Mesodermal cell (in vitro differentiated cells): Measurements from ENCODE around the gene FNIP1.
"Not testable (repeated sequence)": the region's sequence is repeated elsewhere in the genome, so short reads cannot be mapped to it uniquely, and the experiment has no call there.

Source experiments
- H3K27ac ChIP-seq: 2 replicates; pipeline ENCODE4 v1.7.0; 2013; ENCODE audit warnings: mild to moderate bottlenecking, low read depth, low read length, moderate library complexity; ENCODE audit not compliant: severe bottlenecking
- H3K36me3 ChIP-seq: 2 replicates; pipeline ENCODE4 v1.7.1; 2013; ENCODE audit warnings: mild to moderate bottlenecking, low read length, moderate library complexity; ENCODE audit not compliant: control insufficient read depth, insufficient read depth
- H3K4me1 ChIP-seq: one replicate; pipeline ENCODE4 v1.7.1; 2013; ENCODE audit warnings: mild to moderate bottlenecking, low read length; ENCODE audit not compliant: insufficient read depth, control insufficient read depth, poor library complexity, severe bottlenecking
- H3K4me3 ChIP-seq: 2 replicates; pipeline ENCODE4 v1.7.0; 2013; ENCODE audit warnings: low read length, control low read depth, mild to moderate bottlenecking; ENCODE audit not compliant: insufficient read depth, poor library complexity, severe bottlenecking; ENCODE audit errors: extremely low read depth
- H3K9me3 ChIP-seq: 2 replicates; pipeline ENCODE4 v1.7.1; 2013; ENCODE audit warnings: mild to moderate bottlenecking, low read length, moderate library complexity; ENCODE audit not compliant: control insufficient read depth
- WGBS, 2 experiments: methylation state at CpG; one replicate each; pipeline ENCODE4 v1.1.5; 2013; ENCODE audit warnings: missing lambda C conversion rate in 2 of 2; ENCODE audit not compliant: insufficient coverage in 2 of 2; 5-methylcytosine and 5-hydroxymethylcytosine counted together

FNIP1 gene

DNA sequence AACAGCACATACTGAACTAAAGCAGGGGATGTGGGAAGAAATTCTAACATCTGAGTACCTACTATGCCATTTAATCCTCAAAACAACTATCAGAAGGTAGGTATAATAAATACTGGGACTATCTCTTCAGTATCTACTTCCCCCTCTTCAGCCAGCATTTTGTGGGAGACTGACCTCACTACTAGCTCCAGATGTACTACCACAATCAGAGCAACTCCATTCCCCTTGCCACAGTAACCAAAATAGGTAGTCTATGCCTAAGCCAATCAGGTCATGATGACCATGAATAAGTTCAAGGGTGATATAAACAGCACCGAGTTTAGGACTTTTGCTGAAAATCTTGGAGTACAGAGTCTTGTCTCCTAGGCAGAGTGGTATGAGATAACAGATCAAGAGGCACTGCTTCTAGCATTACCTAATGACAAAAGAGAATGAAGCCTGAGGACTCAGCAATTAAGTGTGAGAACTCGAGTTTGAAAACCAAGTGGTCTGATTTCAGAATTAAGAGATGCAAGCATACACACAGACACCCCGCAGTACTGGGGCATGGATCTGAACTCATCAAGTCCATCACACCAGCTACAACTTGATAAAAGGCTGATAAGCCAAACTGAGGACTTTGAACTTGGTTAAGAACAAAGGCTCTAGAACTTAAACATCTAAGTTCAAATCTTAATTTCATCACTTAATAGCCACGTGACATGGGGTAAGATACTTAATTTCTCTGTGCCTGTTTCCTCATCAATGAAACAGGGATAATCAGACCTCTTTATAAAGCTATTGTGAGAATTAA is 9.7 kb downstream of the FNIP1 start:
- 90 to 100% methylated on average over 1 to 3 of the region's 4 CpGs for WGBS, 2 experiments
- Histone ChIP-seq H3K9me3 (no peaks in the 10 kb centered on the region), H3K4me3 (no peak overlapping the region)

DNA sequence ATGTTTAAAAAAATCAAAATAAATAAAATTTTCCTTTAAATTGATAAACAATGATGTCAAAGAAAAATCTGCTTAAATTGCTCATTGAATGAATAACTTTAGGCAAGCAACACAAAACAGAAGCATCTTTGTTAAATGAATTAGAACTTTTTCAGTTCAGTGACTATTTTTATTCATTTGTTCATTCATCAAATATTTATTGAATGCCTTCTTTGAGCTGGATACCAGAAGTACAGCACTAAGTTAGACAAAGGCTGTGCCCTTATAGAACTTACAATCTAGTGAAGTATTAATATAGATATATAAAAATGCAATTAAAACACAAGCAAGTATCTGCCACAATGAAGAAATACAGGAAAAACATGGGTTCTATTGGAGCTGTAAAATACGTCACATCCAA is 10.8 kb downstream of the FNIP1 start:
- no peak overlapping the region for H3K4me3 ChIP-seq
- H3K36me3 ChIP-seq: peaks cover 12% of the 10 kb centered on the region
- no peaks in the 10 kb centered on the region for H3K4me1 ChIP-seq
- no peaks in the 10 kb centered on the region for H3K9me3 ChIP-seq
- H3K27ac ChIP-seq: no peak overlapping the region
- WGBS, 2 experiments: 100% methylated on average over 1 of the region's 1 CpG; no CpG with 5 or more reads in 1 of the 2 experiments

More for the DNA sequence above, 9.7 kb downstream of the FNIP1 start:
- H3K27ac ChIP-seq: no peak overlapping the region
- peaks cover 8% of the 10 kb centered on the region for H3K36me3 ChIP-seq
- H3K4me1 ChIP-seq: no peaks in the 10 kb centered on the region

DNA sequence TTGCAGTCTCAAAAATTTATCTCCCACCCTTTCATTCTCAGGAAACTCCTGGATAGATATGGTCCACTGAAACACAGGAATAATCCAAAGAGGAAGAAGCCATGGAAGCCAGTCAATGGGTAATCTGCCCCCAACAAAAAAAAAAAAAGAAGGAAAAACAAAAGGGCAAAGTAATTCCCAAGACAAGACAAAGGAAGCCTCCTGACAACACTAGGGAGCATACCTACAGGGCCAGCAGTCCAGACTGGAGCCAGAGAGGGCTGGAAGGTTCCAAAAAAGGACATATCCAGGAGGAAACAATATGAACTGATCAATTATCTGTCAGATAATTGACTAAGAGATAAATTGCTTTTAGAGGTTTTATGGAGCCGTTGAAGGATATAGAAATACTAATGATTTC is 12.9 kb downstream of the FNIP1 start:
- no peaks in the 10 kb centered on the region for H3K9me3 ChIP-seq
- H3K27ac ChIP-seq: no peak overlapping the region
- peaks cover 12% of the 10 kb centered on the region for H3K36me3 ChIP-seq
- WGBS, 2 experiments: no CpG with 5 or more reads among the region's 1 CpG
- H3K4me3 ChIP-seq: no peak overlapping the region
- no peaks in the 10 kb centered on the region for H3K4me1 ChIP-seq

DNA sequence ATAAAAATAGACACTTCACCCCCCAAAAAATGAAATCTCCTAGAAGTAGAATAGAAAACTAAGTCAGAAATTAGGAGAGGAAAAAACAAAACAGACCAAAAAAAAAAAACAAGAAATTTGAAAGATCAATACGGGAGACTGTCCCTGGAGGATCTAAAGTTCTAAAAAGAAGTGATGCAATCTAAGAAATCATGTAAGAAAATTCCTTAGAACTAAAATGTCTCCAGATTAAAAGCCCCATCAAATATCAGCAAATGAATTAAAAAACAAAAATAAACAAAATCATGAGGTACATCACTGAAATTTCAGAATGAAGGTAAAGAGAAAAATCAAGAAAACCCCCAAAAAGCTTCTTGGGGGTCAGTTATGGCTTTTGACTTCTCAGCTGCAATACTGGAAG is 13.5 kb downstream of the FNIP1 start:
- no peak overlapping the region for H3K4me3 ChIP-seq
- no CpG with 5 or more reads among the region's 1 CpG for WGBS, 2 experiments
- H3K4me1 ChIP-seq: no peaks in the 10 kb centered on the region
- no peaks in the 10 kb centered on the region for H3K9me3 ChIP-seq
- peaks cover 12% of the 10 kb centered on the region for H3K36me3 ChIP-seq
- no peak overlapping the region for H3K27ac ChIP-seq

DNA sequence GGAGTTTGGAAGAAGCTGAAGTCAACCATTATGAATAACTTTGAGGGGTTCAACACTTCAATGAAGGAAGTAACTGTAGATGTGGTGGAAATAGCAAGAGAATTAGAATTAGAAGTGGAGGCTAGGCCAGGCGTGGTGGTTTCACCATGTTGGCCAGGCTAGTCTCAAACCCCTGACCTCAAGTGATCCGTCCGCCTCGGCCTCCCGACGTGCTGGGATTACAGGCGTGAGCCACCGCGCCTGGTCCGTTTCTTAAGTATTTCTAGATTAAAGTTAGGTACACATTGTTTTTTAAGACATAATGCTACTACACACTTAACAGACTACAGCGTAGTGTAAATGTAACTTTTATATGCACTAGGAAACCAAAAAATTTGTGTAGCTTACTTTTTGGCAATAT is 14.1 kb downstream of the FNIP1 start:
- H3K27ac ChIP-seq: no peak overlapping the region
- no peaks in the 10 kb centered on the region for H3K9me3 ChIP-seq
- 86 to 100% methylated on average over 1 of the region's 11 CpGs for WGBS, 2 experiments
- H3K36me3 ChIP-seq: peaks cover 12% of the 10 kb centered on the region
- no peaks in the 10 kb centered on the region for H3K4me1 ChIP-seq
- H3K4me3 ChIP-seq: no peak overlapping the region

DNA sequence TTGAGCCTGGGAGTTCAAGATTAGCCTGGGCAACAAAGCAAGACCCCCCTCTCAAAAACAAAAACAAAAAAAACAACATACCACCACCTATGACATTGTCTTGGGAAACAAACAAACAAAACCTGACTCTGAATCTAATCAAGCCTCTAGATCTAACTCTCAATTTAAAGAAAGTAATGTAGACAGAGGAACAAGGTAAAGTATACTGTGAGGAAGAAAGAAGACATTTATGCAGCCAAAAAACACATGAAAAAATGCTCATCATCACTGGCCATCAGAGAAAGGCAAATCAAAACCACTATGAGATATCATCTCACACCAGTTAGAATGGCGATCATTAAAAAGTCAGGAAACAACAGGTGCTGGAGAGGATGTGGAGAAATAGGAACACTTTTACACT is 18.7 kb downstream of the FNIP1 start:
- not testable (repeated sequence) for H3K4me3 ChIP-seq, H3K4me1 ChIP-seq, H3K27ac ChIP-seq, H3K9me3 ChIP-seq
- WGBS, 2 experiments: no CpG with 5 or more reads among the region's 1 CpG
- peaks cover 12% of the 10 kb centered on the region for H3K36me3 ChIP-seq

DNA sequence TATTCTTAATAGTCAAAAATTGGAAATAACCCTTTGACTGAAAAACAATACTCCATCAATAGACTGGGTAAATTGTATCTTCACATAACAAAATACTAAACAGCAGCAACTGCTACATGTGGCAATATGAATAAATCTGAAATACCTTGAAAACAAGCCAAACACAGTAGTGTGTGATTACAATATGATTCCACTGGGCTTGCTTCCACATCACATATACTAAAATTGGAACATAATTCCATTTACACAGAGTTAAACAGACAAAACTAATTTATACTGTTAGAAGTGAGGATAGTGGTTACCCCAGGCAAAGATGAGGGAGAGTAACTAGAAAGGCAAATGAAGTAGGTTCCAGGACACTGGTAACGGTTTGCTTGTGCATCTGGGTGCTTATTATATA is 20.4 kb downstream of the FNIP1 start:
- WGBS, 2 experiments: no CpG with 5 or more reads among the region's 1 CpG
- Histone ChIP-seq H3K4me3 (no peak overlapping the region), H3K4me1 (peaks cover 6% of the 10 kb centered on the region), H3K9me3 (no peaks in the 10 kb centered on the region), H3K27ac (no peak overlapping the region), H3K36me3 (no peaks in the 10 kb centered on the region)

DNA sequence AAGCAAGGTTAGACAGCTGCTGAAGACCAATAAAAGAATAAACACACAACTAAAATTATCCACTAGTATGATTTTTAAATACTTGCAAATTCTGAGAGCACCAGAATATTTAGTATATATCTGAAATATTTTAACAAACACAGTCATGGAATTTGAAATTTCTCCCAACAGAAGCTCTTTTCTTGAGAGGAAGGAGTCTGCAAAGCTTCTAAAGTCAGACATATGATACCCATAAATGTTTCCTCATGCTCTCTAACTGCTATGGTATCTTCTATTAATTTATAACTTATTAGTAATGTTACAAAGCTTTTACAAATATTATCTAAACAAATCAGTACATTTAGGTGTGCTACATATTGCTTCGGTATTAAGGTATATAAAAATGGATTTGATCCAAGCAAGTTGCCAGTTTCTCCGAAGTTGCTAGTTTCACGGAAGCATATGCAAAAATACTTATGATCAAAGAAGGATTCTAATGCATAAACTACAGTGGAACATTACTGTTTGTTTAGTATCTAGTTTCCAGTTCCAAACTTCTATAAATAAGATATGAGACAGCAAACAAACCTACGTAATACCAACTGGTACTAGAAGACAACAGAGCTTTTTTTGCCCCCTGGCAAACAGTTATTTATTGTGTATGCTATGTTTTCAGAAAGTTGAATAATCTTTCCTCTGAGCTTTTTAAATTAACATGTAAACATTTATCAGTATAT is 22.0 kb downstream of the FNIP1 start:
- Histone ChIP-seq H3K27ac (no peak overlapping the region), H3K4me3 (no peak overlapping the region), H3K4me1 (peaks cover 6% of the 10 kb centered on the region), H3K36me3 (no peaks in the 10 kb centered on the region), H3K9me3 (no peaks in the 10 kb centered on the region)
- 100% methylated on average over 2 of the region's 4 CpGs; no CpG with 5 or more reads in 1 of the 2 experiments for WGBS, 2 experiments

DNA sequence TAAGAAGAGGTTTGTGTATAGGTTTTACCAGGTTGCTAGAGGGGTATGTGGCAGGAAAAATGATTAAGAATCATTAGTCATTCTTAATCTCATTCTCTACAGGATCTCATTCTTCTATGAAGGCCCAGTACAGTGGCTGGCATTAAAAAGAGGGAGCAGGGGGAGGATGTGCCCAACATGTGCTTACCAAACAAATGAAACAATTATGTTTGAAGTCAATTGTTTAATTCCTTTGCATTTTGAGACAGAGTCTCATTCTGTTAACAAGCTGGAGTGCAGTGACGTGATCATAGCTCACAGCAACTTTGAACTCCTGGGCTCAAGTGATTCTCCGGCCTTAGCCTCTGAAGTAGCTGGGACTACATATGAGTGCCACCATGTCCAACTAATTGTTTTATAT is 23.0 kb downstream of the FNIP1 start:
- H3K9me3 ChIP-seq: no peaks in the 10 kb centered on the region
- peaks cover 6% of the 10 kb centered on the region for H3K4me1 ChIP-seq
- no peak overlapping the region for H3K27ac ChIP-seq
- WGBS, 2 experiments: 97 to 100% methylated on average over 2 of the region's 2 CpGs
- no peak overlapping the region for H3K4me3 ChIP-seq
- H3K36me3 ChIP-seq: no peaks in the 10 kb centered on the region

DNA sequence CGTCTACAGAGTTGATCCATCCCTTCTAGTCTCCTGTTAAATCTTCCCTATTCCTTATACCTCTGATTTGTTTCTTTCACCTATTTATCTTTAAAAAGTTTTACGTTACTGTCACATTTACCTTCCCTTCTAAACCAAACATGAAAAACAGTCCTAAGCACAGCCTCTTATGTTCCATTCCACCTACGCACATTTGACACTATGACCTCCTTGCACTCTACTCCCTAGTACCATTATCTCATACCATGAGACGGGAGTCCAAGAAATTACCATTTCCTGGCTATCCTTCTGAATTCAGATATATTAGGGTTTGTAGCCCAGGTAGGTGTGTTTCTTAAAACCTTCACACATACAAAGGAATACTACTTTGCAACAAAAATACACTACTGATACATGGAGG is 25.1 kb downstream of the FNIP1 start:
- Histone ChIP-seq H3K27ac (no peak overlapping the region), H3K9me3 (no peaks in the 10 kb centered on the region), H3K4me1 (peaks cover 6% of the 10 kb centered on the region), H3K36me3 (no peaks in the 10 kb centered on the region), H3K4me3 (no peak overlapping the region)
- WGBS, 2 experiments: 97 to 100% methylated on average over 2 to 3 of the region's 4 CpGs

DNA sequence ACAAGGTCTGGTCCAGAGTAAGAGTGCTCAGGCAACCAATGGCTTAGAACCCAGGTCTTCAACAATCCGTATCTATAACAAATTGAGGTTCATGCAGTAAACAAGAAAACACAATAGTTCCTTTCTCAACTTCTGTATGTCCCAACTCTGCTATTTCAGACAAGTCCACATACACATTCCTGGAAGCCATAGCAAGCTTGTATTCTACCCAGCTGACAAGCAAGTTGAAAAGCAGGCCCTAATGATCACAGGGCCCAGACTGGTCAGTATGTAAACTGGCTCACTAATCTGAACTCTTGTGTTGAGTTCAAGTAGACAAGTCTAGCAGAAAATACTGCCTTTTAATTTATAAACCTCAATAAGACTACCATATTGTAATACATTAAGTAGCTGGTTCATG is 26.9 kb downstream of the FNIP1 start:
- no peak overlapping the region for H3K4me3 ChIP-seq
- peak overlapping the region; percentile 42 for H3K27ac ChIP-seq
- WGBS, 2 experiments: 100% methylated on average over 1 of the region's 1 CpG
- H3K4me1 ChIP-seq: peaks cover 6% of the 10 kb centered on the region
- H3K36me3 ChIP-seq: peaks cover 1% of the 10 kb centered on the region
- H3K9me3 ChIP-seq: no peaks in the 10 kb centered on the region
